Hepatic stellate cell (primary cell): ENCODE measurements around the gene AGFG1.

Source experiments
- DNase-seq: peaks from one replicate; pipeline ENCODE4 v3.0.0; 2011; ENCODE audit warnings: low spot score

The AGFG1 gene

DNA sequence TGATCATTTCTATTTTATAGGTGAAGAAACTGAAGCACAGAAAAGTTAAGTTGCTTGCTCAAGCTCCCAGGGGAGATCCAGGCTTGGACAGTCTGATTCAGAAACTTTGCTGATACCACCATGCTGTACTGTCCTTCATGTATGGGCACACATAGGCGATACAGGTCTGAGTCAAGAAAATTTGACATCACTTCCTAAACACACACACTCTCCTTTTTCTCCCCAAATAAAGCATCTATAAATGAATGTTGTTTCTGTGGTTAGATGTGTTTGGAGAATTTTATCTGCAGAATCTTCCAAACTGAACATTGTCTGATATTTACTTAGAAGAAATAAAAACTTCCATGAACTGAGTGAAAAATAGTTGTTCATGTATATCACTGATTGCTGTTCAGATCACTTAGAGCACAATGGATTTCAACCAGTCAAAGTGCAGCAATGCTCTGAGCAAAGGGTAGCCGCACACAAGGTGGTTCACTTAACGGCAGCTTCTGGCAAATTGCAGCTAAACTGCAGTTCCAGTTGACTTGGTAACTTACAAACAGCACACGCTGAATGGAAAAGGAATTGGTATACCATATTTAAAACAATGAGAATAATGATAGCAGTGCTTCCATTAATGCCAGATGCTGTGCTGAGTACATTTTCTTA is 10.0 kb upstream of the AGFG1 start:
- no peak for DNase-seq

DNA sequence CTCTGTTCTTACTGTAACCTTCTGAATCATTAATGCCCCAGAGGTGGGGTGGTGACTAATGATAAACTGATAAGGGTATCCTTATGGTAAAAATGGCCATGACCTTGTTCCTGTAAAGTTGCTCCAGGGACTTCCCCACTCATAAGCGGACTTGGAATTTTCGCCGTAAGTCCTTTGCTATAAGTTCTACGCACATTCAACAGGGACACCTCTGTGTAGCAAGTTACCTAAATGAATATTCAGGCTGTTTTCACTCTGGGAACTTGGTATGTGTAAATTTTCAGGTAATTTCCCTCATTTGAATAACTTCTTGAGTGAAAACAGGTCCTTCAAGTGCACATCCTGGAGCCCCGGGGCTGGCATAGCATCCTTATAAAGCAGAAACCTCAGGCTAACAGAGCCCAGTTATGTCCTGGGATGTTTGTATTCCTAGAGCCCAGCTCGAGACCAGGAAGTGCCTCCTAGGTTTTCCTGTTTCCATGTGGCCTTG is 9.4 kb upstream of the AGFG1 start:
- no peak for DNase-seq

DNA sequence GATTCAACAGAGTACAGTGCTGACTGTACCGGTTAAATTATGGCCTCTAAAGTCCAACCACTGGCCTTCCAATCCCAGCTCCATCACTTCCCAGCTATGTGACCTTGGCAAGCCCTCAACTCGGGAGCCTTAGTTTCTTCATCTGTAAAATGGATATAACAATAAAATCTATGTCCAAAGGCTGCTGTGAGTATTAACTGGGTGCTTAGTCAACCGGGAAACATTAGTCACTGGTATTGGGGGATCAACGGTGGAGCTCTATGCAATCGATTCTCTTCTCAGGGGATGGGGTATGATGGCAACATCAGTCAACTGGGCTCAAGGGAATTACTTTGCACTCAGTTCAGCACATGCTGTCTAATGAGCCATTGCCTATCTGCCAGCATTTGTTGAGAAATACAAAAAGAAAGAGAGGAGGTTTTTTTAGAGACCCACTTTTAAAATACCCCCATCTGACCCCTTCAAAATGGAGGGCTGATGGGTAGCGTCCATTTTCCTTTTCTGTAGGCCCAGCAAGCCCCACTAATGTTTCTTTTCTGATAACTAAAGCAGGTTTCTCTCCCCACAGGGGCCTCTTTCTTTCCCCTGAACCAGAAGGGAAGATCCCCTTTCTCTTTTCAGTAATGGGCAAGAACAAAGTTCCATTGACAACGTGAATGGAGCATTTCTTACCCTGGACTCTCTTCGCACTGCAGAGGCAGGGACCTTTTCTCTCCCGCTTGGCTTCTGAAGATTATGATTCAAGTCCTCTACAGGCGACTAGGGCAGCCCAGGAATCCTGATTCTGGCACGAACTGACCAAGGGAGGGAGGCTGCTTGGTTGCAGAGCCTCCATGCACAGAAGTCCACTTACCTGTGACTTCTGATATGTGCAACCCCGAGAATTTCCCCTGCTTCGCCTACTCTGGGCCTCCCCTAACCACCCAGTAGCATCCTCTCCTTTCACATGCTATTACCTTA is 8.7 kb upstream of the AGFG1 start:
- no peak for DNase-seq

DNA sequence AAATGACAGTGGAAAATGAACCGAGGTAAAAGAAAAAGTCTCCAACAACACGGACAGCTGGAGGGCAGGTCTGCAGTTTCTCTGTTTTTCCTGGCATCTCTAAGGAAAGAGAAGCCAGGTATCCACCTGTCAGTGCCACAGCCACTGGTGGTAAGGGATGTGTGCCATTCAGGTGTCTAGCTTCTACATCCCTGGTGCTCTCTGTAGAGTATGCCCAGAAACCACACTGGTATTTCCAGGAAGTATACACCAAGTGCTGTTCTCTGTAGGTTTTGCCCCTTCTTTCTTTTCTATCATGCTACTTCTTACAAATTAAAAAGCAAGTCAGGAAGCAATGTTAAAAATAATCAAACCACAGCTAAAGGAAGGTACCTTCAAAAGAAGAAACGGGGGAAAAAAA is 7.6 kb upstream of the AGFG1 start:
- DNase-seq, result no peak

DNA sequence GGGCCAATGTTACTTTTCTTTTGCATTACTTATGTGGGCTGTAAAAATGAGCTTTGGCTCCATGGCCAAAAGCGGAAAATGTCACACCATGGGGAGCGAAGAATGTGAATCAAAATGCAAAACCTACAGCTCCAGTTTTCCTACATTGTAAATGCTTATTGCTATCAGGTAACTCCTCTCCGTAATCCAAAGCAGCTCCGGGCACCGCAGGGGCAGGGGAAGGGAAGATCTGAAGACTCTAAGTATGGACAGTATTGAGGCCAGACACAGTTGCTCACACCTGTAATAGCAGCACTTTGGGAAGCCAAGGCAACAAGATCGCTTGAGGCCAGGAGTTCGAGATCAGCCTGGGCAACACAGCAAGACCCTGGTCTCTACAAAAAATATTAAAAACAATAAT is 7.1 kb upstream of the AGFG1 start:
- no peak for DNase-seq

DNA sequence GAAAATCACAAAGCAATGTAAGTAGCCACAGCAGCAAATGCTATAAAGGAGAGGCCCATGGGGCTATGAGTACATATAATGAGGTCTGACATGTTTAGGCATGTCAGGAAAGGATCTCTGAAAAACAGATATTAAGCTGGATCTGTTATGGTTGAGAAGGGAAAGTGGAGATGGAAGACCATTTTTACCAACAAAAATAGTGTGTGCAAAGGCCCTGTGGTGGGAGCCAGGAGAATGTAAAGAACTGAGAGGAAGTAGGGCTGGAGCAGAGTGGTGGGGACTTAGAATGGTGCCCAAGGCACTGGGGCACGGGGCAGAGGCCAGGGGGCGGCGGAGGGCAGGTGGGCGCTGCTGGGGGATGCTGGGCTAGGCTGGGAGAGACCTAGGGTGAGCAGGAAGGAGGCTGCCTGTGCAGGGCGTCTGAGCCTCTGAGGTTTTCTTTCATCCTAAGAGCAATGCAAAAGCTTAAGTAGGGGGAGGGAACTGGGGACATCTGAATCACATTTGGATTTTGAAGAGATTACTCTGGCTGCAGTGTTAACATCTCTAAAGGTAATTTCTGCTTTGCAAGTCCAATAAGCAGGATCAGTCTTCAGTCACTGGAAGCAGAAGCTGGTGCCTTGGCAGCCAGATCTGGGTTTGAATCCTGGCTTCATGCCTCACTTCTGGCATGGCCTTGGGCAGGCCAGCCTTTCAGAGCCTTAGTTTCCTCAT is 4.9 kb upstream of the AGFG1 start:
- DNase-seq, result no peak

DNA sequence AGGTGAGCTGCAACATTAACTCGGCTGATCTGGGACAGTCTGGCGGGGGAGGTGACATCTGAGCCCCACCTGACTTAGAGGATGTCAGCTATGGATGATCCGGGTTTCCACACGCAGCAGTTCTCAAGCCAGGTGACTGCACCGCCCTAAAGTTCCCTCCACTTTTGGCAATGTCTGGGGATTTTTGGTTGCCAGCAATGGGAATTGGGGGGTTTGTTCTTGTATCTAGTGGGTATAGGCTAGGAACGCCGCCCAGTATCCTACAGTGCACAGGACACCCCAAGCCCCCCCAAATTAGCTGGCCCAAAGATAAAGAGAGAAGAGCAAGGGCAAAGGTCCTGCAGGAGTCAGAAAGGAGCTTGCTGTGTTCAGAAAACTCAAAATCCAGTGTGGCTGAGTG is 544 bp upstream of the AGFG1 start:
- DNase-seq, result no peak

DNA sequence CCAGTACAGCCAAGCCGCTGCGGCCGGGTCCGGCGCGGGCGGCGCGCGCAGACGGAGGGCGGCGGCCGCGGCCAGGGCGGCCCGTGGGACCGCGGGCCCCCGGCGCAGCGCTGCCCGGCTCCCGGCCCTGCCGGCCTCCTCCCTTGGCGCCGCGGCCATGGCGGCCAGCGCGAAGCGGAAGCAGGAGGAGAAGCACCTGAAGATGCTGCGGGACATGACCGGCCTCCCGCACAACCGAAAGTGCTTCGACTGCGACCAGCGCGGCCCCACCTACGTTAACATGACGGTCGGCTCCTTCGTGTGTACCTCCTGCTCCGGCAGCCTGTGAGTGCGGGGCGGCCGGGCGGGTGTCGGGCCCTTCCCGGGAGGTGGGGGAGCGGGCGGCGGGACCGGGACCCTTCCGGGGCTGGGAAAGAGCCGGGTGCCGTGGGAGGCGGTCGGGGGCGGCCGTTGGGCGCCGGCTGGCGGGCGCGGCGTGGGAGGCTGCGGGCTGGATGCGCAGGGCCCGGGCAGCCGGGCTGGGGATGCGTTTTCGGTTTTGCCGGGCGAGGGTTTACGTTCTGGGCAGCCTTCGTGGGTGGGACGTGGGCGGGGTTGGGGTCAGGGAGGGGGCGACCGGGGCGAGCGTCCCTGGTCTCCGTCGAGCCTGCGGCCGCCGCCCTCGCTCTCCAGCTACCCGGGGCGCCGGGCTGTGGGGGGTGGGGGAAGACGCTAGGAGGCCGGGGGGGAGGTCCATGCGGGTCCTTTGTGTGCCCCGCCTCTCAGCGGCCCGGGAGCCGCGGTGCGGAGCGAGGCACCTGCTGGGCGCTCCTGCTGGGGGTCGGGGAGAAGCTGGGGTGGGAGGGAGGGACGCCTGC is 537 bp downstream of the AGFG1 start:
- peak; percentile 64 for DNase-seq

DNA sequence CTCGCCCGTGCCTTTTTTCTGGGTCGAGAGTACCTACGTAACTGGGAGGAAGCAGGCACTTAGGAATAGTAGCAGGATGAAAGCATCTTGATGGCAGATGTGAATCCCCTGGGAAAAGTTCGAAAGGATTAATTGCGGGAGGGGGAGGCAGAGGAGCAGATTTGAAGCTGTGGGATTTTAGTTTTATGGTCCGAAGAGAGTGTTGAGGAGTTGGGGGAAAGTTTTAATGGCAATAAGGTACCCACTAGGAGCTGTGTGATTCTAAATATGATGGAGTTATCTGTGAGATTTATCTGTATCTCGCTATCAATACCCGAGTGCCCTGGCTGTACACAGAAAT is 1.1 kb downstream of the AGFG1 start:
- no peak for DNase-seq

DNA sequence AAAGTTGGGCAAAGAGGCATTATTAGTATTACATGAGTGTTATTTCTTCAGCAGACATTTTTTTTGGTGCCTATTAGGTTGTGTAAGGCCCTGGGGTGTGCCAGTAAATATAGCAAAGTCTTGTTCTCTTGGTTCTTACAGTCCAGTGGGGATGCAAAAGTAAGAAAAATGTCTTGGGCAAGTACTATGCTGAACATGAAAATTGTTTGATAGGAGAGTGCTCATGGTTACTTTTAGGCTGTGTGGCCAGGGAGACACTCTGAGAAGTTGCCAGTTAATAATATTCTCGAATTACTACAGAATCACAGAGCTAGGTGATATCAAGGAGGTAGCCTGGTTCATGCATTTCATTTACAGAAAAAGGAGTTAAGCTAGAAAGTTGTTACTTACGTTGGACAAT is 1.9 kb downstream of the AGFG1 start:
- no peak for DNase-seq

DNA sequence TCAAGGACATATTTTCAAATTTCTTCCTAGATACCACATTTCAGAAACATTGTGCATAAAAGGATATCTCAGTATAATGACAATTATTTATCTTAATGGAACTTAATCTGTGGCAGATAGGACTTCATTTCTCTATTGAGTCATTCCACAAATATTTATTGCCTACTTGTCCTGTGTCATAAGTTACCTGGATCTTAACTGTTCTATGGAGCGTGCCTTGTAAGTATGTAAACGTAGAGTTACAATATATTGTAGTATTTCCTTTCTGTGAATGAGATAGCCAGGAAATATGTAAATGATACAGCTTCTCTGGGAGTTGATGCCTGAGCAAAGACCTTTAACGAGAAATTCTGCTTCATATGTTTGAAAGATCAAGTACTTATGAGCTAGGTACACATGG is 2.5 kb downstream of the AGFG1 start:
- no peak for DNase-seq

DNA sequence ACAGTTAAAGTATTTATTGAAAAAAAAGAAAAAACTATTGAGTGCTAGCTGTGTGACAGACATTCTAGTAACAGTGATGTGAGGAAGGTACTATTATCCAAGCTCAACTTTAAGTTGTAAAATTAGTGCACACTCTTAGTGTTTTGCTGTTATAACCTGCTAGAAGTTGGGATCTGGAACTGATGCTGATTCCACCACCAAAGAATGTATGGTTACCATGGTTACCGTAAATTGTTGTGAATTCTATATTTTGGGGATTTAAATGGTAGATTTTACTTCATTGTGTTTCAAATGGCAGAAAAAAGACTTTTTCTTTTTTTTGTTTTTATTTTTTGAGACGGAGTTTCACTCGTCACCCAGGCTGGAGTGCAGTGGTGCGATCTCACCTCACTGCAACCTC is 5.3 kb downstream of the AGFG1 start:
- DNase-seq, result peak; percentile 39

DNA sequence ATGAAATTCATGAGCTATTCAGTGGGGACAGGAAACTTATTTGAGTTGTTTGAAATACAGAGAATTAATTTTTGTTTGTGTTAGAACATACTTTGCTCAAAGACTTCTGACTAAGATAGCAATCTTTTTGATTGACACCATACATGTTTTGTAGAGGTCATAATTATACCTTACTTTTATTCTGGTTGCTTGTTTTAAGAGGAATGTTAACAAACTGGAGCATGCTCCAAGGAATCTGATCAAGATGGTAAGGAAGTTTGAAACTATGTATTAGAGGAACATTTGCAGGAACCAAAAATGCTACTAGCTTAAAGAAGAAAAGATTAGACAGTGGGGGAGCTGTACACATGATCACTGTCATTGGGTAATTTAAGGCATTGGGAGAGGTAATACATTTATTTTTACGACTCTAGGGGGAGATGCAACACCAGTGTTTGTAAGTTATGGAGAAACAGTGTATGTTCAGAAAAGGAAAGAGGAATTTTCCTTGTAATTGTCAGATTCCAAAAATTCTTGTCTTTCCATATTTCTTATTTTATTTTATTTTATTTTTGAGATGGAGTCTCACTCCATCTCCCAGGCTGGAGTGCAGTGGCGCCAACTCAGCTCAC is 8.0 kb downstream of the AGFG1 start:
- DNase-seq, result peak; percentile 35

DNA sequence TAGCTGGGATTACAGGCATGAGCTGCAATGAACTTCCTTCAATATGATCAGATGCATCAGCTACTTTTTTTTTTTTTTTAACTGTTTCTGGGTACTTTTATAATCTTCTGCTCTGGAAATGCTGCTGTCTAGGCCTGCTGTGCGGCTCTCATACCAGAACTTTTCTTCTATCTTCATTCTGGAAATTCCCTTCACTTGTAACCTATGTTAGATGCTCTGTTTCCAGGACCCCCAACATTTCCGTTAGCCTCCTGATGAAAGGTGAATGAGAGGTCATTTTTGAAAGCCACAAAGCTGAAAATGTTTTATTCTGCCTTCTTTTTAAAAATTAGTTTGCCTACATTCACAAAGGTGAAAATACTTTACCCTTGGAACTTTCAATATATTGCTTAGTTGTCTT is 8.6 kb downstream of the AGFG1 start:
- no peak for DNase-seq

DNA sequence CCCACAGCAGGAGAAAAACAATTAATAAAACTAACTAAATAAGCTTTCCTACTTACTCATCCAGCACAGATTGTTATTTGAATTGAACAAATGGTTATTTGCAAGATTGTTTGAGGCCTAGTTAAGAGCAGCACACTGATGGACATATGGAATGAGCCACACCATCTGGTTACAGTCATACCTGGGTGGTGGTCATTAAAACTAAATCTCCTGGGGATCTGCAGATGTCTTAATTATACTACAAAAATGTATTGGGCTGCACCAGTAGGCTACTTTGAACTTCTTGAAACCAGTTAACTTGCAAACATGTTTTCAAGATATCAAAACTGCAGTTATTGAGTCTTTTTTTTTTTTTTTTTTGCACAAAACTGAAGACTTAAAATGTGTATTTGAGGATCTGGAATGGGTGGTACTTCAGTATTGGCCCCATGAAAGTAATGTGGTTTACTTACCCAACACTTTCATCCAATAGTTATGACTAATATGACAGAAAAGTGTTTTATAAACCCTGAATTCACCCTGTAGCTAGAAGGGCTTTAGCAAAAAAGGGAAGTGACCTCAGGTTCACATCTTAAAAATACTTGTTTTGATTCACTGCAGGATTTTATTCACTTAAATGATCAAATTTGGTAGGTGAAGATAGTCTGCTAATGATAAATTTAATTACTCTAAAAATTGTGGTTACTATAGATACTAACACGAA is 10.8 kb downstream of the AGFG1 start:
- DNase-seq, result no peak

DNA sequence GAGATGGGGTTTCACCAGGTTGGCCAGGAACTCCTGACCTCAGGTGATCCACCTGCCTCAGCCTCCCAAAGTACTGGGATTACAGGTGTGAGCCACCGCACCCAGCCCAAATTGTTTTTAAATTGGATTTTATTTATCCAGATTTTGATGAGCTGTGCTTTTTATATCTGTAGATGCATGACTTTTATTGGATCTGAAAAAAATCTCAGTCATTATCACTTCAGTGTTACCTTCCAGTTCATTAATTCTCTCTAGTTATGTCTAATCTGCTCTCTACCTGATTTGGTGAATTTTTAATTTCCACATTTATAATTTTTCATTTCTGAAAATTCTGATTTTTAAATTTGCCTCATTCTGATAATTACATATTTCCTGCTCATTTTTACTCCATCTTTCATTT is 13.5 kb downstream of the AGFG1 start:
- DNase-seq, result no peak

DNA sequence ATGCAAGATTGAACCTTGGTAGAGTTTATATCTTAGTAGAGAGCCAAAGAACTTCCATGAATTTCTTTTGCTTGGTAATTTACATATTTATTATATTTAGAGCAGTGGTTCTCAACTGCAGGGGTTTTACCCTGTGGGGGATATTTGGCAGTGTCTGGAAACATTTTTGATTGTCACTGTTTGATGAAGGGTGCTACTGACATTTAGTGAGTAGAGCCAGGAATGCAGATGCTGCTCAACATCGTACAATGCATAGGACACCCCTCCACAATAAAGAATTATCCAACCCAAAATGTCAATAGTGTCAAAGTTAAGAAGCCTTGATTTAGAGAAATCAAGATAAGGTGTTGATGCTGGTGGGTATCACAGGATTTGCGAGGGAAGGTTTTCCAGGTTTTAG is 14.7 kb downstream of the AGFG1 start:
- DNase-seq, result no peak

DNA sequence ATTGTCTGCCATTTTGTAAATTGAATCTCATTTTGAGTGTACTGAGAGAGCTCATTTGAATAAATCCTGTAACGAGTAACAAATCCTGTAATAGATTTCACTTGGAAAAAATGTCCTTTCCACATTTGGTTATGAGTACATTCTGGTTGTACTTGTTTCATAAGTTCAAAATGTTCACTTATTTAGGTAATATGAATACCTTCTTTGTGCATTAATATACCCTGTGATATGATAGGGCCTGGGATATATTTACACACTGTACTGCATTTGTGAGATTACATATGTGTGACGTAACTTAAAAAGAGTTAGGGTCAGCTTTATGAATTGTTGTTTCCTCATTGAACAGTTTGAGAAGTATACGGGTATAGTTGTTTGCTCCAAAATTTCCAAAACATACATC is 16.1 kb downstream of the AGFG1 start:
- DNase-seq, result no peak

DNA sequence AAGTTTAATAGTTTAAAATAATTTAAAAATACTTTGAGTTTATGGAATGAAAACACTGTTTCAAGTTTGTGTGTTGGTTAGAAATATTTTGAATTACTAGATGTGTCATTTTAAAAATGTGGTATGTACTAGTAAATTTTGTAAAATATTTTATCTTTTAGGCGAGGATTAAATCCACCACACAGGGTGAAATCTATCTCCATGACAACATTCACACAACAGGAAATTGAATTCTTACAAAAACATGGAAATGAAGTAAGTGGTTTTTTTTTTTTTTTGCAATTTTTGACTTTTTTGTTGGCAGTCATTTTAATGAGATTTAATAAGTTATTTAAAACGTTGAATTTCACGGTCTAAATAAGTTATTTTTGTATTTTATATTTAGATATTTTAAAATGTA is 19.4 kb downstream of the AGFG1 start:
- DNase-seq, result no peak

DNA sequence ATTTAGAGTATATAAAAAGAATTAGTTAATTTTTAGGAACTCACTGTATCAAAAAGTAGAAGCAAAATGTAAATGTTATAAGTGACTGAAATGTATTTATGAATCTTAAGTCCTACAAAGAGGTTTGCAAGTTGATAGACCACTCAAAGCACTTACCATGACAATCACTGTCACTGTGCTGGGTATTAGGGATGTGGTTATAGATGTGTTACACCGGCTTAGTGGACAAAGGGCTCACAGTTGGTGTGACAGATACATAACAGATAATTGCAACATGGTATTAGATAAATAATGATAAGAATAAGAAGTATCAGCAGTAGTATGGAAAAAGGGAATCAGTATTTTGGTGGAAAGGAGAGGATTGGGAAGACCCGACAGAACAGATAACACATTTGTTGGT is 21.6 kb downstream of the AGFG1 start:
- DNase-seq, result no peak

DNA sequence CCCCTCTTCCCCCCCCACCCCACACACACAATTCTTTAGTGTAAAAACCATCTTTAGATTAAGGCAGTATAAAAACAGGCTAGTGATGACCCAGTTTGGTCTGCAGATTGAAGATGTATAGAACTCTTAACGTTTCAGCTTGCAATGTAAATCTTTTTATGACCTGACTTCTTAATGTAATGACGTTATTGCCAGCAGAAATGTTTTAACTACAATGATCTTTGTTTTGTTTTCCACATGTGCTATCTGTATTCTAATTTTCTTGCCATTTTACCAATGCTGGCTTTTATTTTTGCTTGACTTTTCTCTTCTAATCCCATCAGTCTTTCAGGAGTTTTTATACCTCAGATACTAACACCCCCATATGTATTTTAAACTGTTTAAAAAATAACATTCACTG is 25.2 kb downstream of the AGFG1 start:
- no peak for DNase-seq
